Nephron progenitor cell (in vitro differentiated cells): ENCODE data around the gene MORN3.
"Not testable (repeated sequence)": the region's sequence is repeated elsewhere in the genome, so short reads cannot be mapped to it uniquely, and the experiment has no call there.

Source experiments
- DNase-seq: peaks from one replicate; pipeline ENCODE4 v3.0.0; 2021
- H3K27ac Mint-ChIP-seq: 2 replicates; pipeline ENCODE4 v1.8.0; 2021; ENCODE audit warnings: mild to moderate bottlenecking, moderate library complexity, mixed read lengths
- H3K27me3 Mint-ChIP-seq: 2 replicates; pipeline ENCODE4 v1.8.0; 2021; ENCODE audit warnings: mild to moderate bottlenecking, low read depth, mixed read lengths; ENCODE audit not compliant: poor library complexity
- H3K36me3 Mint-ChIP-seq: 2 replicates; pipeline ENCODE4 v1.8.0; 2021; ENCODE audit warnings: low read depth, mixed read lengths
- H3K4me1 Mint-ChIP-seq: 2 replicates; pipeline ENCODE4 v1.8.0; 2021; ENCODE audit warnings: mixed read lengths
- H3K4me3 Mint-ChIP-seq: 2 replicates; pipeline ENCODE4 v1.8.0; 2021; ENCODE audit warnings: mild to moderate bottlenecking, moderate library complexity, mixed read lengths
- H3K9me3 Mint-ChIP-seq: 2 replicates; pipeline ENCODE4 v1.8.0; 2021; ENCODE audit warnings: mild to moderate bottlenecking, moderate library complexity, mixed read lengths
- TF ChIP-seq, protein P1 (sequence below): fragments of 200-600 bp; sonication (generic); IDR thresholded peaks from 2 replicates; pipeline ENCODE4 v1.5.0; 2021; ENCODE audit warnings: antibody characterized with exemption

MORN3 gene

DNA sequence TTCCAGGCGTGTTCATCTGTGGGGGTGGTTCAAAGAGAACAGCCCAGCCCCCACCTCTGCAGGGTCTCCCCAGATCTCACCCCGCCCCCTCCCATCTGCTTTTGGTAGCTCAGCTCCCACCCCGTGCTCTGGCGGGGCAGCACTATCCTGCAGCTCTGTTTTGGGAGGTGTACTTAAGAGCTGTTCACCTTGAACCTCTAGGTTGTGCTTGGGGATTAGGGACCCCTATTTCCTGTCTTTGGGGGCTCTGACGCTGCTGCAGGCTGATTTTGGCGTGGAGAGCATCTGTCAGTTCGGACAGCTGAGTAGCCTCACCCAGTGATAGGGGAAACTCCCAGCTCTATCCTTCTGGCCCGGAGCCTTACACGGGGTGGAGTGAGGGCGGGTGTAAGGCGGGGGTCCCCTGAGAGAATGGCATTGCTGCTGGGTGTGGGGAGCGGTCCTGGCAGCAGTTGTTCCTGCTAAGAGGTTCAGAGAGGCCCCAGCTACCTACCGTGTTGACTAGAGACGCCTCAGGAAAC is 43.9 kb upstream of the MORN3 start:
- Mint-ChIP-seq H3K4me3 (peak overlapping the region; percentile 87), H3K9me3 (no peaks in the 10 kb centered on the region), H3K27ac (no peak overlapping the region), H3K27me3 (peaks cover 9% of the 10 kb centered on the region), H3K4me1 (peaks cover 73% of the 10 kb centered on the region), H3K36me3 (peaks cover 4% of the 10 kb centered on the region)
- no peak for DNase-seq
- TF ChIP-seq, protein P1, sequence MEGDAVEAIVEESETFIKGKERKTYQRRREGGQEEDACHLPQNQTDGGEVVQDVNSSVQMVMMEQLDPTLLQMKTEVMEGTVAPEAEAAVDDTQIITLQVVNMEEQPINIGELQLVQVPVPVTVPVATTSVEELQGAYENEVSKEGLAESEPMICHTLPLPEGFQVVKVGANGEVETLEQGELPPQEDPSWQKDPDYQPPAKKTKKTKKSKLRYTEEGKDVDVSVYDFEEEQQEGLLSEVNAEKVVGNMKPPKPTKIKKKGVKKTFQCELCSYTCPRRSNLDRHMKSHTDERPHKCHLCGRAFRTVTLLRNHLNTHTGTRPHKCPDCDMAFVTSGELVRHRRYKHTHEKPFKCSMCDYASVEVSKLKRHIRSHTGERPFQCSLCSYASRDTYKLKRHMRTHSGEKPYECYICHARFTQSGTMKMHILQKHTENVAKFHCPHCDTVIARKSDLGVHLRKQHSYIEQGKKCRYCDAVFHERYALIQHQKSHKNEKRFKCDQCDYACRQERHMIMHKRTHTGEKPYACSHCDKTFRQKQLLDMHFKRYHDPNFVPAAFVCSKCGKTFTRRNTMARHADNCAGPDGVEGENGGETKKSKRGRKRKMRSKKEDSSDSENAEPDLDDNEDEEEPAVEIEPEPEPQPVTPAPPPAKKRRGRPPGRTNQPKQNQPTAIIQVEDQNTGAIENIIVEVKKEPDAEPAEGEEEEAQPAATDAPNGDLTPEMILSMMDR: no peak

DNA sequence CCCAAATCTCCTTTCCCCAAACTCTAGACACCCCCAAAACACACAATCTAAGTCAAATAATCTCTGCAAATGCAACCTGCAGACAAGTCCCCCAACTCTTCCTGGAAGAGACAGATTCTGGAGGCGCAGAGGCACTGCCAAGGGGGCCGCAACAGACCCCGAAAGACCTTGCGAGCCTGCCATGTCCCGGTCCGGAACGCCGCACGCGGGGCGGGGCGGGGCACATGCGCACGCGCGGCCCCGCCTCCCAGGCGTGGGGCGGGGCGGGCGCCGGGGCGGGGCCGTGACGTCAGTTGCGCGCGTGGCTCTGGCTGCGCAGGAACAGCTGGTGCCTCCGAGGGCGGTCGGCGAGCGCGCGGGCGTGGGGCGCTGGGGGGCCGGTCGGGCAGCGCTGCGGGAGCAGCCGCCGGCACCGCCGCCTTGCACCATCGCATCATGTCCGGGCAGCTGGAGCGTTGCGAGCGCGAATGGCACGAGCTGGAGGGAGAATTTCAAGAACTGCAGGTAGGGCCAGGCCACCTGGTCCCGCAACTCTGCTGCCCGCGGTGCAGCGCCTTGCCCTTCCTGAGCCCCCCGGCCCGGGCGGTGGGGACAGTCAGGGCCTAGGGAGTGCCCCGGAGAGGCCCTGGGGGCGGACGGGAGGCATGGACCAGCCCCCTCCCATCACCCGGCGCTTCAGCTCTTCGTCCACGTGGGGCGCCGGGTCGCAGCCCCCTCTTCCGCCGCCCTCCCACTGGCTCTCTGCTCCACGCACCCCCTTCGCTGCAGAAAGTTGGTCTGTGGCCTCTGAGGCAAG is 43.2 kb upstream of the MORN3 start, which contains the start of gene TMEM120B:
TMEM120B (plus strand) TSS at position 292 of the 796 bp plus-strand sequence; CDS start at position 436, 144 bp downstream.
- peak; percentile 86 for DNase-seq
- peaks cover 72% of the 10 kb centered on the region for H3K4me1 Mint-ChIP-seq
- H3K27ac Mint-ChIP-seq: peak within 1 kb of the TSS; percentile 77
- TF ChIP-seq, protein P1: no peak
- no peaks in the 10 kb centered on the region for H3K9me3 Mint-ChIP-seq
- peak within 1 kb of the TSS; percentile 87 for H3K4me3 Mint-ChIP-seq
- H3K36me3 Mint-ChIP-seq: peaks cover 4% of the 10 kb centered on the region
- peaks cover 10% of the 10 kb centered on the region for H3K27me3 Mint-ChIP-seq

DNA sequence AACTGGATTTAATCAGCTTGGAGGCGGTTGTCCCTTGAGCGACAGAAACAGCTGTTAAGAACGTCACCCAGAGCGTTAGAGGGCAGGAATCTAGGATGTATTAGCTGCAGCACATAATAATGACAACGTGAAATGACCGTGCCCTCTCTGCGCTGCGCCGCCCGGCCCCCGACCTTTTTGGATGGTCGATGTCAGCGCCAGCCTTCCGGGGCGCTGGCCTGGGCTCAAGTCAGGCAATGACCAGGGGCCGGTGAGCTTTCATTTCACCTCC is 42.7 kb upstream of the MORN3 start:
- H3K4me1 Mint-ChIP-seq: peaks cover 67% of the 10 kb centered on the region
- peak overlapping the region; percentile 77 for H3K27ac Mint-ChIP-seq
- peaks cover 4% of the 10 kb centered on the region for H3K36me3 Mint-ChIP-seq
- H3K9me3 Mint-ChIP-seq: no peaks in the 10 kb centered on the region
- TF ChIP-seq, protein P1: no peak
- peak overlapping the region; percentile 87 for H3K4me3 Mint-ChIP-seq
- DNase-seq: peak; percentile 47
- H3K27me3 Mint-ChIP-seq: peaks cover 12% of the 10 kb centered on the region

DNA sequence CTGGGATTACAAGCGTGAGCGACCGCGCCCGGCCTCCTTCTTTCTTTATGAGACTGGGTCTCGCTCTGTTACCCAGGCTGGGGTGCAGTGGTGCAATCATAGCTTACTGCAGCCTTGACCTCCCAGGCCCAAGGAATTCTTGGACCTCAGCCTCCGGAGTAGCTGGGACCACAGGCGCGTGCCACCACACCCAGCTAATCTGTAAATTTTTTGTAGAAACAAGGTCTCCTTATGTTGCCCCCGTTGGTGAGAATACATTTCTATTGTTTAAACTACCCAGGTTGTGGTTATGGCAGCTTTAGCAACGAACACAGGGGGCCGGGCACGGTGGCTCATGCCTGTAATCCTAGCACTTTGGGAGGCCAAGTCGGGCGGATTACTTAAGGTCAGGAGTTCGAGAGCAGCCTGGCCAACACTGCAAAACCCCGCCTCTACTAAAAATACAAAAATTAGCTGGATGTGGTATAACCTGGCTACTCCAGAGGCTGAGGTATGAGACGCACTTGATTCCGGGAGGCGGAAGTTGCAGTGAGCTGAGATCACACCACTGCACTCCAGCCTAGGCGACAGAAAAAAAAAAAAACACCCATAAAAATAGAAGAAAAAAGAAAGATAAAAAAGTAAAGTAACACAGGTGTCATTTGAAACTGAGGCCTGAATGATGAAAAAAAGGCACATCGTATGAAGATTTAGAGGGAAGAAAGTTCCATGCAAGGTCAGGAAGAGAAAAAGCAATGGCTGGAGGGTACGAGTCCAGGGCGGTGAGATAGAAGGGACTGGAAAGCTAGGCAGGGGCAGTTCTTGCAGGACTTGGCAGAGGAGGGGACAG is 42.1 kb upstream of the MORN3 start:
- H3K36me3 Mint-ChIP-seq: peaks cover 4% of the 10 kb centered on the region
- TF ChIP-seq, protein P1: no peak
- peaks cover 61% of the 10 kb centered on the region for H3K4me1 Mint-ChIP-seq
- DNase-seq: no peak
- no peaks in the 10 kb centered on the region for H3K9me3 Mint-ChIP-seq
- H3K27ac Mint-ChIP-seq: peak overlapping the region; percentile 77
- peaks cover 12% of the 10 kb centered on the region for H3K27me3 Mint-ChIP-seq
- peak overlapping the region; percentile 87 for H3K4me3 Mint-ChIP-seq

DNA sequence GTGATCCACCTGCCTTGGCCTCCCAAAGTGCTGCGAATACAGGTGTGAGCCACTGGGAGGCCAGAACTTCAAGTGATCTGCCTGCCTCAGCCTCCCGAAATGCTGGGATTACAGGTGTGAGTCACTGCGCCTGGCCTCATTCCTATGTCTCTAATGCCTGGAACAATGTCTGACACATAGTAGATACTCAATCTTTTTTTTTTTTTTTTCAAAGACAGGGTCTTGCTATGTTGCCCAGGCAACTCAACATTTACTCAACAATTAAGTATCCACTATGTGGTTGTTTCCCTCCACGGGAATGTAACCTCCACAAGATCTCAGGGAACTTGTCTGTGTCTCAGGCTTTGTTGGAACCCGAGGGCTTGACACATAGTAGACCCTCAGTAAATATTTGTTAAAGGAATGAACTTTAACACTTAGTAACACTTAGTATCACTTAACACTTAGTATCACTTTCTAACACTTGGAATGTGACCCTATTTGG is 40.1 kb upstream of the MORN3 start:
- no peak for DNase-seq
- Mint-ChIP-seq H3K9me3 (peaks cover 14% of the 10 kb centered on the region), H3K4me1 (peaks cover 44% of the 10 kb centered on the region), H3K36me3 (no peaks in the 10 kb centered on the region), H3K4me3 (no peak overlapping the region), H3K27me3 (peaks cover 17% of the 10 kb centered on the region), H3K27ac (no peak overlapping the region)
- TF ChIP-seq, protein P1: no peak

DNA sequence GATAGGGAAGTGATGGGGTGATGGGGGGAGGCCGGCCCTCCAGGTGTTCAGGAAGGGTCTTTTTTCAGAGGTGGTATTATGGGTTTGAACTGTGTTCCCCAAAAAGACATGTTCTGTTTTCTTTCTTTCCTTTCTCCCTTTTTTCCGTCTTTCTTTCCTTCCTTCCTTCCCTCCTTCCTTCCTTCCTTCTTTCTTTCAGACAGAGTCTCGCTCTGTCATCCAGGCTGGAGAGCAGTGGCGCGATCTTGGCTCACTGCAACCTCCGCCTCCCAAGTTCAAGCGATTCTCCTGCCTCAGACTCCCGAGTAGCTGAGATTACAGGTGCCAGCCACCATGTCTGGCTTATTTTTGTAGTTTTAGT is 39.6 kb upstream of the MORN3 start:
- H3K4me1 Mint-ChIP-seq: peaks cover 42% of the 10 kb centered on the region
- not testable (repeated sequence) for H3K4me3 Mint-ChIP-seq

More for the DNA sequence above, 39.6 kb upstream of the MORN3 start:
- peaks cover 19% of the 10 kb centered on the region for H3K27me3 Mint-ChIP-seq
- H3K36me3 Mint-ChIP-seq, H3K27ac Mint-ChIP-seq, DNase-seq: not testable (repeated sequence)
- peaks cover 17% of the 10 kb centered on the region for H3K9me3 Mint-ChIP-seq
